Cardiac muscle cell (in vitro differentiated cells and primary cell): Measurements from ENCODE around the gene RPL37. TPM values are rescaled to one million over a fixed set of nuclear protein-coding genes. Genes with fewer than 3 reads are reported as not detected.

Experiments
- DNase-seq, 2 donors: peaks; one replicate each; pipeline versions ENCODE4 v3.0.0 to v3.0.0-alpha.2; 2010 to 2017; ENCODE audit warnings: low read depth in 1 of 2, low spot score in 1 of 2
- H3K27ac ChIP-seq: fragments of 200-600 bp; sonication (generic); 2 replicates; pipeline ENCODE4 v1.5.1; 2016
- H3K27me3 ChIP-seq: fragments of 200-600 bp; sonication (generic); 2 replicates; pipeline ENCODE4 v1.6.0; 2016; ENCODE audit warnings: control low read depth
- H3K36me3 ChIP-seq: fragments of 200-600 bp; sonication (generic); 2 replicates; pipeline ENCODE4 v1.5.1; 2016; ENCODE audit warnings: control low read depth
- H3K4me1 ChIP-seq: fragments of 200-600 bp; sonication (generic); 2 replicates; pipeline ENCODE4 v1.8.1; 2017; ENCODE audit warnings: low read depth, mild to moderate bottlenecking, mixed run types
- H3K4me3 ChIP-seq: fragments of 200-600 bp; sonication (generic); 2 replicates; pipeline ENCODE4 v1.5.1; 2016; ENCODE audit warnings: mild to moderate bottlenecking
- H3K9me3 ChIP-seq: fragments of 200-600 bp; sonication (generic); 2 replicates; pipeline ENCODE4 v1.5.1; 2017; ENCODE audit warnings: low read depth, mild to moderate bottlenecking, control low read depth
- CTCF ChIP-seq: IDR thresholded peaks from 2 replicates; pipeline ENCODE4 v1.5.1; 2012; ENCODE audit warnings: low read depth, mild to moderate bottlenecking, low read length
- polyA plus RNA-seq: library from polyadenylated mRNA; unstranded; fragments of >200 nt; fragmentation: Nextera tagmentation; extraction: Ambion mirVana; gene quantifications from 2 replicates; pipeline ENCODE4 v1.2.1, GENCODE V29; 2016
- total RNA-seq: library from RNA; depleted of rRNA; stranded (reverse); fragments of >200 nt; gene quantifications from 2 replicates; pipeline ENCODE4 v1.2.3, GENCODE V29; 2016

Gene RPL37
- total and polyA plus RNA-seq, 2 experiments from 2014 or later, result 115 to 473 TPM

GRCh38 chr5:40812125-40812524, 22.9 kb downstream of the RPL37 start:
- Histone ChIP-seq H3K36me3 (no peaks in the 10 kb centered on the region), H3K4me3 (no peak overlapping the region), H3K9me3 (no peaks in the 10 kb centered on the region), H3K27ac (no peak overlapping the region), H3K27me3 (no peaks in the 10 kb centered on the region), H3K4me1 (no peaks in the 10 kb centered on the region)
- no peak for DNase-seq
- TF ChIP-seq CTCF, result no peak

- no peak for DNase-seq
- peaks cover 8% of the 10 kb centered on the region for H3K4me1 ChIP-seq
- H3K9me3 ChIP-seq, result no peaks in the 10 kb centered on the region
- TF ChIP-seq CTCF, result no peak
- H3K27ac ChIP-seq, result no peak overlapping the region
- no peak overlapping the region for H3K4me3 ChIP-seq
- no peaks in the 10 kb centered on the region for H3K36me3 ChIP-seq
- no peaks in the 10 kb centered on the region for H3K27me3 ChIP-seq
Measured at GRCh38 chr5:40801771-40802562, 33.1 kb downstream of the RPL37 start.

- no peaks in the 10 kb centered on the region for H3K9me3 ChIP-seq
- no peak overlapping the region for H3K27ac ChIP-seq
- peak in 1 of 2 donors; percentile 48 for DNase-seq
- H3K4me3 ChIP-seq, result peak overlapping the region; percentile 87
- H3K4me1 ChIP-seq, result peaks cover 8% of the 10 kb centered on the region
- no peaks in the 10 kb centered on the region for H3K27me3 ChIP-seq
- TF ChIP-seq CTCF, result no peak
- H3K36me3 ChIP-seq, result no peaks in the 10 kb centered on the region
Measured at GRCh38 chr5:40799258-40799657, 35.8 kb downstream of the RPL37 start.

- H3K27me3 ChIP-seq, result no peaks in the 10 kb centered on the region
- peak overlapping the region; percentile 87 for H3K4me3 ChIP-seq
- no peaks in the 10 kb centered on the region for H3K36me3 ChIP-seq
- H3K27ac ChIP-seq, result peak overlapping the region; percentile 64
- no peaks in the 10 kb centered on the region for H3K9me3 ChIP-seq
- peaks cover 8% of the 10 kb centered on the region for H3K4me1 ChIP-seq
- no peak for DNase-seq
- TF ChIP-seq CTCF, result no peak
Measured at GRCh38 chr5:40798801-40799210, 36.2 kb downstream of the RPL37 start.

DNA sequence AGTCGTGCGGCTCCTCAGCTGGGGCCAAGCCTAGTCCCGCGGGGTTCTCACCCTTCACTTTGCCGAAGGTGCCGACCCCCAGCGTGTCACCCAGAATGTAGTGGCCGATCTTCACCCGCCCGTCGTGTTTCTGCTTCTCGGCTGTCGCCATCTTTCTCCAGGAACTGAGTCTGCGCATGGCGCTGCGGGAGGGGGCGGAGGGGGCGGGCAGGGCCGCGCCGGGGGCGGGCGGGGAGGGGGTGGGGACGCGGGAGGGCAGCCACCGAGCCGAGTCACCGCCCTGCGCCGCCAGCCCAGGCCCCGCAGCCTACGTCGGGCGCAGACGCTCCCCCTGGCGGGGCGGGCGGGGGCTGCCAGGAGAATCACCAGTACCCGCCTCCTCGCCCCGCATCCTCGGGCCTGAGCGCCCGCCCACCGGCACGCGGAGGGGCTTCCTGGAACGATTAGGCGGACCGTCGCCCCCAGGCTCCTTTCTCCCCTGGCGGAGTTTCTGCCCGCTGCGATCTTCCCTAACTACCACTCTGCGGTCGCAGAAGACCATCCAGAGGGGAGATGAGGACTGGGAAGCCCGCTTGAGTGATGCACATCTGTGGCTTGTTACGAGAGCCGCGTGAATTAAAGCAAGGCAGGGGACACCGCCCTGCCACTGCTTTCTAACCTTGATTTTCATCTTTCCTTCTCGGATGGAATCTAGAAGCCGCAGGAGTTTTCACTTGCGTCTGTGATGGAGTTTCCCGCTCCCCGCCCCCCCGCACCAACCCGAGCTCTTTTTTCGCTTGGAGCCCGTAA, 36.8 kb downstream of the RPL37 start, which contains the start of gene PRKAA1:
Gene PRKAA1, minus strand, starts transcription at position 363 of the 789 bp plus-strand sequence. Its CDS starts 185 bp downstream, at position 178.
- H3K27ac ChIP-seq, result peak within 1 kb of the TSS; percentile 89
- peak within 1 kb of the TSS; percentile 87 for H3K4me3 ChIP-seq
- H3K4me1 ChIP-seq, result peaks cover 8% of the 10 kb centered on the region
- DNase-seq, result peak; percentile 94 to 95
- peak; percentile 57 for TF ChIP-seq CTCF
- no peaks in the 10 kb centered on the region for H3K27me3 ChIP-seq
- H3K36me3 ChIP-seq, result no peaks in the 10 kb centered on the region
- no peaks in the 10 kb centered on the region for H3K9me3 ChIP-seq
